Spleen (tissue), 11 donors: ENCODE results near the gene KLHL12. TPM values are rescaled to one million over a fixed set of nuclear protein-coding genes. Genes with fewer than 3 reads are reported as not detected.

Source experiments
- DNase-seq: peaks from one replicate; pipeline ENCODE4 v3.0.0-alpha.2; 2020
- H3K27ac ChIP-seq, 8 donors: fragments of 200-600 bp; sonication (generic) in 7 of 8; 1 replicate in 4 of 8; 2 replicates in 4 of 8; pipeline versions ENCODE4 v1.5.0 to v1.8.0; 2016 to 2021; ENCODE audit warnings: inconsistent platforms in 4 of 8, mild to moderate bottlenecking in 4 of 8, moderate library complexity in 1 of 8
- H3K27me3 ChIP-seq, 7 donors: fragments of 200-600 bp; sonication (generic) in 6 of 7; replicated peaks in 1 of 7; 1 replicate in 4 of 7; 2 replicates in 3 of 7; pipeline versions ENCODE4 v1.5.0 to v1.8.0; 2016 to 2021; ENCODE audit warnings: inconsistent platforms in 3 of 7, mild to moderate bottlenecking in 1 of 7
- H3K36me3 ChIP-seq, 6 donors: fragments of 200-600 bp; sonication (generic) in 5 of 6; 1 replicate in 4 of 6; 2 replicates in 2 of 6; pipeline versions ENCODE4 v1.5.0 to v1.8.0; 2016 to 2021; ENCODE audit warnings: inconsistent platforms in 2 of 6
- H3K4me1 ChIP-seq, 6 donors: fragments of 200-600 bp; sonication (generic) in 5 of 6; 1 replicate in 3 of 6; 2 replicates in 3 of 6; pipeline versions ENCODE4 v1.5.0 to v1.8.0; 2016 to 2021; ENCODE audit warnings: inconsistent platforms in 3 of 6
- H3K4me3 ChIP-seq, 8 donors: fragments of 200-600 bp; sonication (generic) in 7 of 8; 1 replicate in 4 of 8; 2 replicates in 4 of 8; pipeline versions ENCODE4 v1.5.0 to v1.8.0; 2016 to 2021; ENCODE audit warnings: inconsistent platforms in 4 of 8, mild to moderate bottlenecking in 4 of 8, moderate library complexity in 2 of 8
- H3K9me3 ChIP-seq, 8 donors: fragments of 200-600 bp; sonication (generic) in 7 of 8; 1 replicate in 4 of 8; 2 replicates in 4 of 8; pipeline versions ENCODE4 v1.5.0 to v1.8.0; 2016 to 2021; ENCODE audit warnings: inconsistent platforms in 4 of 8
- POLR2A ChIP-seq, 3 donors: fragments of 450-650 bp; IDR thresholded peaks; one replicate each; pipeline ENCODE4 v1.5.1; 2017; ENCODE audit warnings: antibody characterized with exemption in 3 of 3, mild to moderate bottlenecking in 1 of 3
- POLR2AphosphoS5 ChIP-seq, 3 donors: sonication (generic); formaldehyde crosslinking; IDR thresholded peaks; one replicate each; pipeline ENCODE4 v1.5.1; 2017; ENCODE audit warnings: antibody characterized with exemption in 3 of 3
- WGBS, 5 donors: extraction: QIAGEN DNeasy Blood & Tissue Kit in 3 of 5; methylation state at CpG; one replicate each; pipeline versions ENCODE4 v1.1.5 to v1.1.7; 2013 to 2018; 5-methylcytosine and 5-hydroxymethylcytosine counted together
- intact Hi-C: fragments of 100-400 bp; cut with DNase I; formaldehyde crosslinking; loops from one replicate; pipeline ENCODE4 v1.15.0; 2023; ENCODE audit warnings: low total_unique reads
- polyA plus RNA-seq, 3 donors: library from polyadenylated mRNA; stranded (reverse); fragments of 200-250 nt; gene quantifications; one replicate each; pipeline ENCODE4 v1.2.1, GENCODE V29; 2013
- total RNA-seq, 7 donors: library from RNA; depleted of rRNA in 3 of 7; stranded (reverse); fragments of >200 nt in 3 of 7; fragmentation: NEBNext Ultra II Directional in 4 of 7; extraction: Animal tissue kit (Norgen Biotek cat#: 25700) in 4 of 7; gene quantifications; one replicate each; pipeline versions ENCODE4 v1.1.0 to v1.2.1, GENCODE V29; 2016 to 2021
- TF ChIP-seq, protein P1 (sequence below), 11 experiments: fragments of 200-600 bp in 7 of 11; fragments of 450-650 bp in 4 of 11; sonication (generic) in 4 of 11; IDR thresholded peaks in 8 of 11; conservative IDR thresholded peaks in 3 of 11; 1 replicate in 7 of 11; 2 replicates in 4 of 11; pipeline versions ENCODE4 v1.4.0 to v1.8.0; 2016 to 2021; ENCODE audit warnings: antibody characterized with exemption in 11 of 11, inconsistent platforms in 4 of 11, mild to moderate bottlenecking in 1 of 11
- donor health status: healthy with polysubstance abuse.
- donor health status: DM: no; HTN: no; CAD: no; lungs with moderate emphysema.
- donor health status: DM: no; HTN: no; CAD: no.
- donor health status: Bipolar disorder and iron deficiency.
- donor health status: healthy.
- donor health status: DM: no; HTN: no; CAD: no.
- donor health status: DM: yes; HTN: yes; CAD: no.

The KLHL12 gene
- total and polyA plus RNA-seq, 10 donors: 14.8 to 35.4 (median 23.8) TPM

DNA sequence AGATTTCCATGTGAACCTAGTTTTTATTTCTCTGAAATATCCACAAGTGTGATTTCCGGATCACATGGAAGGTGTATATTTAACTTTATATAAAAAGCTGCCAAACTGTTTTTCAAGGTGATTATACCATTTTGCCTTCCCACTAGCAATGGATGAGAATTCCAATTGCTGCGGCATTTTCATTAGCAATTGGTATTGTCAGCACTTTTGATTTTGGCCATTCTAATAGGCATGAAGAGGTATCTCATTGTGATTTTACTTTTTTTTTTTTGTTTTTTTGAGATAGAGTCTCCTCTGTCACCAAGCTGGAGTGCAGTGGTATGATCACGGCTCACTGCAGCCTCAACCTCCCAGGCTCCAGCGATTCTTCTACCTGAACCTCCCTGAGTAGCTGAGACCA lies 45.0 kb upstream of the KLHL12 start:
- intact Hi-C loops: no loop called here
- H3K36me3 ChIP-seq: no peaks in the 10 kb centered on the region
- H3K4me3 ChIP-seq: no peak overlapping the region
- no peaks in the 10 kb centered on the region for H3K27me3 ChIP-seq
- no peak for TF ChIP-seq POLR2A (IDR thresholded peaks at IDR 0.05)
- TF ChIP-seq POLR2AphosphoS5 (IDR thresholded peaks at IDR 0.05): no peak
- TF ChIP-seq, protein P1, sequence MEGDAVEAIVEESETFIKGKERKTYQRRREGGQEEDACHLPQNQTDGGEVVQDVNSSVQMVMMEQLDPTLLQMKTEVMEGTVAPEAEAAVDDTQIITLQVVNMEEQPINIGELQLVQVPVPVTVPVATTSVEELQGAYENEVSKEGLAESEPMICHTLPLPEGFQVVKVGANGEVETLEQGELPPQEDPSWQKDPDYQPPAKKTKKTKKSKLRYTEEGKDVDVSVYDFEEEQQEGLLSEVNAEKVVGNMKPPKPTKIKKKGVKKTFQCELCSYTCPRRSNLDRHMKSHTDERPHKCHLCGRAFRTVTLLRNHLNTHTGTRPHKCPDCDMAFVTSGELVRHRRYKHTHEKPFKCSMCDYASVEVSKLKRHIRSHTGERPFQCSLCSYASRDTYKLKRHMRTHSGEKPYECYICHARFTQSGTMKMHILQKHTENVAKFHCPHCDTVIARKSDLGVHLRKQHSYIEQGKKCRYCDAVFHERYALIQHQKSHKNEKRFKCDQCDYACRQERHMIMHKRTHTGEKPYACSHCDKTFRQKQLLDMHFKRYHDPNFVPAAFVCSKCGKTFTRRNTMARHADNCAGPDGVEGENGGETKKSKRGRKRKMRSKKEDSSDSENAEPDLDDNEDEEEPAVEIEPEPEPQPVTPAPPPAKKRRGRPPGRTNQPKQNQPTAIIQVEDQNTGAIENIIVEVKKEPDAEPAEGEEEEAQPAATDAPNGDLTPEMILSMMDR (IDR thresholded peaks at IDR 0.05 in 8 of 11, conservative IDR thresholded peaks at IDR 0.05 in 3 of 11): no peak
- 73 to 74% (median 73%) methylated on average over 4 of the region's 4 CpGs for WGBS, 5 donors
- no peak for DNase-seq
- no peak overlapping the region for H3K27ac ChIP-seq
- peaks cover 9 to 36% (median 24%) of the 10 kb centered on the region in 6 donors for H3K4me1 ChIP-seq
- no peaks in the 10 kb centered on the region for H3K9me3 ChIP-seq

DNA sequence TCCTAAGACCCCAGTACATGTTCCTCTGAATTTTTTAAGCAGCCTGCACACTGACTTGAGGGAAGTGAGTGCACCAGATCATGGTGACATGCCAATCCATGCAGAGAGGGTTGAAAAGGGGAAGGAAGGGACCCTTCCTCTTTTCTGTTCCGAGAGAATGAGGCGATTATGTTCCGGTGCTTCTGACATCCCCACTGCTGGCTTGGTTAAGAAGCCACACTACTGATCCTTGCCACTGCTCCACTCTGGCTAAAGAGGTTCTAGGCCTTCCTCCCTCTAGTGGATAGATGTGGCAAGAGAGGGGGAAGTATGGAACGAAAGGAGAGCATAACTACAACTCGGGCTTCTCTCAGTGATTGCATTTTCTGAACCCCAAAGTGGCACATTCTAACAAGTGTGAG lies 41.9 kb upstream of the KLHL12 start:
- Histone ChIP-seq H3K4me1 (peaks cover 15 to 55% (median 37%) of the 10 kb centered on the region in 6 donors), H3K27ac (peak overlapping the region in 7 of 8 donors; percentile 81 to 95 (median 91)), H3K9me3 (no peaks in the 10 kb centered on the region), H3K27me3 (no peaks in the 10 kb centered on the region), H3K4me3 (peak overlapping the region in 2 of 8 donors; percentile 61 to 94), H3K36me3 (peaks cover 0 to 19% (median 0%) of the 10 kb centered on the region in 6 donors)
- intact Hi-C loops: no loop called here
- peak; percentile 80 for DNase-seq
- WGBS, 5 donors: 13 to 27% (median 19%) methylated on average over 5 of the region's 5 CpGs
- TF ChIP-seq POLR2AphosphoS5 (IDR thresholded peaks at IDR 0.05) (peak in 1 of 3 donors; percentile 81), POLR2A (IDR thresholded peaks at IDR 0.05) (no peak)
- TF ChIP-seq, protein P1 (IDR thresholded peaks at IDR 0.05 in 8 of 11, conservative IDR thresholded peaks at IDR 0.05 in 3 of 11): peak; percentile 24 to 89 (median 70)

DNA sequence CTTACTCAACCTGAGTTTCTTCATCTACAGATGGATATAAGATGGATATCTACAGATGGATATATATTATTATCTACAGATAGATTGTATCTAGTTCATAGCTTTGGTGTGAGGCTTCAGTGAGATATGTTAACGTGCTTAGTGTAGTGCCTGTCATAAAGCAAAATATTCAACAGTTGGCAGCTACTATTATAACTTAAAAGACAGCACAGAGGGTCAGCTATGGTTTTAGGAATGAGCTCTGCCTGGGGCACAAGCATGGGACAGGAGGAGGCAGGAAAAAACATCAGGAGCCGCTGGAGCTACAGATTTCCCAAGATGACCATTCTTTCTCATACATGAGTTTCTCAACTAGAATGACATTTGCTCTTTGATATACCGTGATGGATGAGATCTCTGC lies 41.3 kb upstream of the KLHL12 start:
- Histone ChIP-seq H3K4me1 (peaks cover 15 to 55% (median 37%) of the 10 kb centered on the region in 6 donors), H3K4me3 (peak overlapping the region in 5 of 8 donors; percentile 61 to 94 (median 70)), H3K27me3 (no peaks in the 10 kb centered on the region), H3K36me3 (peaks cover 0 to 24% (median 4%) of the 10 kb centered on the region in 6 donors), H3K27ac (peak overlapping the region; percentile 58 to 95 (median 90)), H3K9me3 (no peaks in the 10 kb centered on the region)
- no peak for DNase-seq
- WGBS, 5 donors: 32 to 46% (median 42%) methylated on average over 3 of the region's 3 CpGs
- TF ChIP-seq POLR2AphosphoS5 (IDR thresholded peaks at IDR 0.05) (no peak), POLR2A (IDR thresholded peaks at IDR 0.05) (no peak)
- TF ChIP-seq, protein P1 (IDR thresholded peaks at IDR 0.05 in 8 of 11, conservative IDR thresholded peaks at IDR 0.05 in 3 of 11): no peak
- intact Hi-C loops: no loop called here

DNA sequence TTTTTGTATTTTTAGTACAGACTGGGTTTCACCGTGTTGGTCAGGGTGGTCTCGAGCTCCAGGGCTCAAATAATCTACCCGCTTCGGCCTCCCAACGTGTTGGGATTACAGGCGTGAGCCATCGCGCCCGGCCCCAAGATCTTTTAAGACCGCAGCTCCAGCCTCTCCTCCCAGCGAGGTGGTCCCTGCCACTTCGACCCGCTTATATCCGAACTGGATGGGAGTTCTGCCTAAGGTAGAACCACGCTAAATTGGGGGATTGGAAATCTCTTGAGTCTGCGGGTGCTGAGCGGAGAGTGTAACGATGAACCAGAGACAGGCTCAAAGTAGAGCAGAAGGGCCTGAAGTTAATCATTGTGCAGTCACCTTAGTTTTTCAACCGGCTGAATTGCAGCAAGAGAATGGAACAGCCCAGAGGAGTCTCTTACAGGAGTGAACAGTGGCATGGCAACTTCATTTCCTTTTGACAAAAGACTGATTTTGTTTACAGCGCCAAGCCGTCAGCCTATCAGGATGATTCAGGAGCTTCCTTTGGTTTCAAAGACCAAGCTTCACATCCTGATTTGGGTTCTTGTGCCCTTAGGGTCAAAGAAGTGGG lies 40.7 kb upstream of the KLHL12 start:
- Histone ChIP-seq H3K27me3 (no peaks in the 10 kb centered on the region), H3K27ac (peak overlapping the region; percentile 58 to 95 (median 90)), H3K4me1 (peaks cover 15 to 55% (median 37%) of the 10 kb centered on the region in 6 donors), H3K4me3 (peak overlapping the region; percentile 51 to 94 (median 70)), H3K9me3 (no peaks in the 10 kb centered on the region), H3K36me3 (peaks cover 0 to 30% (median 10%) of the 10 kb centered on the region in 6 donors)
- DNase-seq: no peak
- intact Hi-C loops: no loop called here
- WGBS, 5 donors: 1 to 3% (median 1%) methylated on average over 17 to 21 of the region's 21 CpGs
- TF ChIP-seq POLR2AphosphoS5 (IDR thresholded peaks at IDR 0.05): peak in 1 of 3 donors; percentile 40
- TF ChIP-seq, protein P1 (IDR thresholded peaks at IDR 0.05 in 8 of 11, conservative IDR thresholded peaks at IDR 0.05 in 3 of 11): no peak
- no peak for TF ChIP-seq POLR2A (IDR thresholded peaks at IDR 0.05)
